Suprapubic skin (tissue), 4 donors: ENCODE data around the gene PHLDB3.
A peak's percentile ranks its signal among the peaks of the same experiment; 100 is the strongest.

Source experiments
- CTCF ChIP-seq, 2 donors: fragments of 200-600 bp in 1 of 2; fragments of 450-650 bp in 1 of 2; sonication (generic) in 1 of 2; IDR thresholded peaks; one replicate each; pipeline ENCODE4 v1.5.1; 2016 to 2019; ENCODE audit warnings: antibody characterized with exemption in 2 of 2, mild to moderate bottlenecking in 1 of 2, moderate library complexity in 1 of 2
- EP300 ChIP-seq: sonication (generic); formaldehyde crosslinking; IDR thresholded peaks from one replicate; pipeline ENCODE4 v1.6.1; 2017; ENCODE audit warnings: antibody characterized with exemption
- POLR2A ChIP-seq, 2 donors: fragments of 450-650 bp; IDR thresholded peaks; one replicate each; pipeline ENCODE4 v1.6.1; 2017; ENCODE audit warnings: antibody characterized with exemption in 2 of 2, mild to moderate bottlenecking in 2 of 2, moderate library complexity in 2 of 2
- POLR2AphosphoS5 ChIP-seq, 3 donors: sonication (generic); formaldehyde crosslinking; IDR thresholded peaks; one replicate each; pipeline ENCODE4 v1.6.1; 2017; ENCODE audit warnings: antibody characterized with exemption in 3 of 3

- TF ChIP-seq CTCF (IDR thresholded peaks at IDR 0.05) (no peak), POLR2AphosphoS5 (IDR thresholded peaks at IDR 0.05) (peak in 1 of 3 donors; percentile 37), POLR2A (IDR thresholded peaks at IDR 0.05) (peak in 1 of 2 donors; percentile 31), EP300 (peak; percentile 80)
These were observed 29.4 kb downstream of the PHLDB3 start for GRCh38 chr19:43474986-43475705.
